Activated naive CD4-positive, alpha-beta T cell treated with anti-CD3 and anti-CD28 coated beads for 36 hours (primary cell): Measurements from ENCODE around the gene GLS. TPM values are rescaled to one million over a fixed set of nuclear protein-coding genes. Genes with fewer than 3 reads are reported as not detected.
"Not testable (repeated sequence)": the region's sequence is repeated elsewhere in the genome, so short reads cannot be mapped to it uniquely, and the experiment has no call there.

Experiments
- CTCF ChIA-PET: fragments of 350-600 bp; sonication (Branson Sonifier 250); formaldehyde crosslinking; loops from one replicate; lab custom pipeline; 2021; ENCODE audit warnings: antibody characterized with exemption; lab: Charles Lee
- DNase-seq: peaks from one replicate; pipeline ENCODE4 v3.0.0-alpha.2; 2020
- H3K27ac Mint-ChIP-seq: one replicate; pipeline ENCODE4 v1.8.0; 2021; ENCODE audit warnings: mild to moderate bottlenecking, mixed read lengths
- H3K27me3 Mint-ChIP-seq: one replicate; pipeline ENCODE4 v1.8.0; 2021; ENCODE audit warnings: low read depth, mixed read lengths
- H3K36me3 Mint-ChIP-seq: one replicate; pipeline ENCODE4 v1.8.0; 2021; ENCODE audit warnings: low read depth, mixed read lengths
- H3K4me1 Mint-ChIP-seq: one replicate; pipeline ENCODE4 v1.8.0; 2021; ENCODE audit warnings: low read depth, mixed read lengths
- H3K4me3 Mint-ChIP-seq: one replicate; pipeline ENCODE4 v1.8.0; 2021; ENCODE audit warnings: mild to moderate bottlenecking, moderate library complexity, mixed read lengths
- H3K9me3 Mint-ChIP-seq: one replicate; pipeline ENCODE4 v1.8.0; 2021; ENCODE audit warnings: mixed read lengths
- intact Hi-C: fragments of 100-400 bp; cut with micrococcal nuclease; formaldehyde crosslinking; loops from one replicate; pipeline ENCODE4 v1.15.1; 2023
- total RNA-seq, 2 experiments: library from RNA; stranded (reverse); gene quantifications; one replicate each; pipeline ENCODE4 v1.2.3, GENCODE V29; 2021

GLS gene
- total RNA-seq, 2 experiments from 2014 or later: 248 to 255 TPM

- no peaks in the 10 kb centered on the region for H3K27me3 Mint-ChIP-seq
- peak overlapping the region; percentile 22 for H3K4me3 Mint-ChIP-seq
- intact Hi-C loops: loop anchor here (1.0 to 5.0 kb wide), 21 partner anchors 18 to 833 kb away; partner anchors contain the start of genes HIBCH, NAB1, NABP1 and STAT1
- H3K36me3 Mint-ChIP-seq: peaks cover 2% of the 10 kb centered on the region
- peak; percentile 76 for DNase-seq
- peak overlapping the region; percentile 85 for H3K27ac Mint-ChIP-seq
- H3K4me1 Mint-ChIP-seq: peaks cover 48% of the 10 kb centered on the region
- no peaks in the 10 kb centered on the region for H3K9me3 Mint-ChIP-seq
- CTCF ChIA-PET: interaction anchor here (1.3 kb wide), 1 partner anchor 63 kb away, joined by 3 read pairs; no protein-coding TSS in a partner anchor
These were observed 36.5 kb upstream of the GLS start for GRCh38 chr2:190843890-190844699.

GRCh38 chr2:190844700-190845401, 35.8 kb upstream of the GLS start:
- no peak for DNase-seq
- CTCF ChIA-PET: interaction anchor here (1.2 to 1.3 kb wide), 2 partner anchors 64 to 103 kb away, joined by 3 to 4 read pairs; no protein-coding TSS in a partner anchor
- H3K27me3 Mint-ChIP-seq: no peaks in the 10 kb centered on the region
- H3K27ac Mint-ChIP-seq: peak overlapping the region; percentile 85
- H3K4me3 Mint-ChIP-seq: peak overlapping the region; percentile 2
- no peaks in the 10 kb centered on the region for H3K9me3 Mint-ChIP-seq
- H3K36me3 Mint-ChIP-seq: peaks cover 2% of the 10 kb centered on the region
- H3K4me1 Mint-ChIP-seq: peaks cover 48% of the 10 kb centered on the region
- intact Hi-C loops: loop anchor here (1.0 to 5.0 kb wide), 21 partner anchors 17 to 832 kb away; partner anchors contain the start of genes HIBCH, NAB1, NABP1 and STAT1

- CTCF ChIA-PET: no interaction called here
- no peaks in the 10 kb centered on the region for H3K27me3 Mint-ChIP-seq
- no peak overlapping the region for H3K4me3 Mint-ChIP-seq
- peak; percentile 20 for DNase-seq
- H3K36me3 Mint-ChIP-seq: no peaks in the 10 kb centered on the region
- H3K4me1 Mint-ChIP-seq: peaks cover 36% of the 10 kb centered on the region
- H3K9me3 Mint-ChIP-seq: no peaks in the 10 kb centered on the region
- no peak overlapping the region for H3K27ac Mint-ChIP-seq
- intact Hi-C loops: no loop called here
These were observed 33.9 kb upstream of the GLS start for GRCh38 chr2:190846746-190847145.

GRCh38 chr2:190847504-190848081, 33.0 kb upstream of the GLS start:
- CTCF ChIA-PET: interaction anchor here (0.6 to 0.7 kb wide), 4 partner anchors 12 to 356 kb away, joined by 3 to 5 read pairs (median 4); no protein-coding TSS in a partner anchor
- no peaks in the 10 kb centered on the region for H3K9me3 Mint-ChIP-seq
- H3K4me1 Mint-ChIP-seq: peaks cover 27% of the 10 kb centered on the region
- no peaks in the 10 kb centered on the region for H3K27me3 Mint-ChIP-seq
- H3K4me3 Mint-ChIP-seq: no peak overlapping the region
- H3K36me3 Mint-ChIP-seq: no peaks in the 10 kb centered on the region
- intact Hi-C loops: no loop called here
- DNase-seq: no peak
- H3K27ac Mint-ChIP-seq: no peak overlapping the region

- Mint-ChIP-seq H3K4me1 (peaks cover 19% of the 10 kb centered on the region), H3K4me3 (no peak overlapping the region), H3K27ac (no peak overlapping the region), H3K36me3 (no peaks in the 10 kb centered on the region), H3K9me3 (no peaks in the 10 kb centered on the region), H3K27me3 (no peaks in the 10 kb centered on the region)
- intact Hi-C loops: loop anchor here (1.0 kb wide), 3 partner anchors 31 to 181 kb away; partner anchors contain the start of gene GLS
- no peak for DNase-seq
- CTCF ChIA-PET: interaction anchor here (0.6 to 3.0 kb wide), 27 partner anchors 10 to 460 kb away, joined by 3 to 36 read pairs (median 4); partner anchors contain the start of gene GLS
These were observed 30.8 kb upstream of the GLS start for GRCh38 chr2:190849774-190850173.

- intact Hi-C loops, H3K9me3 Mint-ChIP-seq, DNase-seq, H3K27ac Mint-ChIP-seq, H3K36me3 Mint-ChIP-seq, H3K27me3 Mint-ChIP-seq, H3K4me3 Mint-ChIP-seq: not testable (repeated sequence)
- CTCF ChIA-PET: interaction anchor here (0.6 to 1.5 kb wide), 2 partner anchors 20 to 27 kb away, joined by 3 read pairs; no protein-coding TSS in a partner anchor
- H3K4me1 Mint-ChIP-seq: peaks cover 14% of the 10 kb centered on the region
These were observed 27.6 kb upstream of the GLS start for GRCh38 chr2:190853022-190853421.

GRCh38 chr2:190853531-190854383, 26.9 kb upstream of the GLS start:
- intact Hi-C loops: no loop called here
- Mint-ChIP-seq H3K9me3 (no peaks in the 10 kb centered on the region), H3K4me1 (peaks cover 9% of the 10 kb centered on the region), H3K4me3 (no peak overlapping the region), H3K27ac (no peak overlapping the region), H3K27me3 (no peaks in the 10 kb centered on the region), H3K36me3 (no peaks in the 10 kb centered on the region)
- CTCF ChIA-PET: interaction anchor here (1.5 kb wide), 1 partner anchor 19 kb away, joined by 3 read pairs; no protein-coding TSS in a partner anchor
- DNase-seq: no peak

GRCh38 chr2:190854726-190855125, 25.9 kb upstream of the GLS start:
- intact Hi-C loops: no loop called here
- H3K9me3 Mint-ChIP-seq: no peaks in the 10 kb centered on the region
- H3K27ac Mint-ChIP-seq: no peak overlapping the region
- H3K4me3 Mint-ChIP-seq: no peak overlapping the region
- no peak for DNase-seq
- peaks cover 9% of the 10 kb centered on the region for H3K4me1 Mint-ChIP-seq
- CTCF ChIA-PET: interaction anchor here (0.6 to 1.5 kb wide), 4 partner anchors 12 to 93 kb away, joined by 3 to 5 read pairs (median 4); no protein-coding TSS in a partner anchor
- H3K27me3 Mint-ChIP-seq: no peaks in the 10 kb centered on the region
- no peaks in the 10 kb centered on the region for H3K36me3 Mint-ChIP-seq

GRCh38 chr2:190855245-190855644, 25.4 kb upstream of the GLS start:
- no peak overlapping the region for H3K4me3 Mint-ChIP-seq
- no peak overlapping the region for H3K27ac Mint-ChIP-seq
- peaks cover 9% of the 10 kb centered on the region for H3K4me1 Mint-ChIP-seq
- H3K27me3 Mint-ChIP-seq: no peaks in the 10 kb centered on the region
- CTCF ChIA-PET: interaction anchor here (0.6 to 1.0 kb wide), 3 partner anchors 11 to 93 kb away, joined by 3 to 5 read pairs (median 4); no protein-coding TSS in a partner anchor
- no peak for DNase-seq
- intact Hi-C loops: no loop called here
- no peaks in the 10 kb centered on the region for H3K36me3 Mint-ChIP-seq
- no peaks in the 10 kb centered on the region for H3K9me3 Mint-ChIP-seq

GRCh38 chr2:190856985-190857384, 23.6 kb upstream of the GLS start:
- Mint-ChIP-seq H3K27ac (no peak overlapping the region), H3K4me3 (no peak overlapping the region), H3K9me3 (peaks cover 6% of the 10 kb centered on the region), H3K27me3 (no peaks in the 10 kb centered on the region), H3K4me1 (peaks cover 13% of the 10 kb centered on the region), H3K36me3 (peaks cover 8% of the 10 kb centered on the region)
- CTCF ChIA-PET: interaction anchor here (0.9 kb wide), 1 partner anchor 74 kb away, joined by 3 read pairs; no protein-coding TSS in a partner anchor
- no peak for DNase-seq
- intact Hi-C loops: no loop called here

GRCh38 chr2:190858817-190859216, 21.8 kb upstream of the GLS start:
- H3K4me1 Mint-ChIP-seq: peaks cover 28% of the 10 kb centered on the region
- H3K9me3 Mint-ChIP-seq: peaks cover 13% of the 10 kb centered on the region
- H3K27me3 Mint-ChIP-seq: no peaks in the 10 kb centered on the region
- no peak overlapping the region for H3K27ac Mint-ChIP-seq
- CTCF ChIA-PET: interaction anchor here (0.6 to 3.8 kb wide), 3 partner anchors 9 to 65 kb away, joined by 3 to 29 read pairs (median 3); no protein-coding TSS in a partner anchor
- intact Hi-C loops: no loop called here
- peaks cover 16% of the 10 kb centered on the region for H3K36me3 Mint-ChIP-seq
- no peak overlapping the region for H3K4me3 Mint-ChIP-seq
- no peak for DNase-seq
